Endothelial cell of umbilical vein (primary cell): ENCODE results near the gene ALKBH6.

ENCODE experiments used
- EZH2 ChIP-seq: IDR thresholded peaks from 2 replicates; pipeline ENCODE4 v1.6.1; 2012; ENCODE audit warnings: borderline replicate concordance, low read depth, mild to moderate bottlenecking, moderate library complexity, low read length, inconsistent platforms; ENCODE audit not compliant: severe bottlenecking
- POLR2A ChIP-seq: IDR thresholded peaks from 2 replicates; pipeline ENCODE4 v1.6.1; 2012; ENCODE audit warnings: low read depth, mild to moderate bottlenecking, control low read depth, low read length
- POLR2AphosphoS5 ChIP-seq: IDR thresholded peaks from 2 replicates; pipeline ENCODE4 v1.6.1; 2012; ENCODE audit warnings: low read depth, mild to moderate bottlenecking, control low read depth, low read length, moderate library complexity; ENCODE audit not compliant: insufficient read depth
- TF ChIP-seq, protein P1 (sequence below), 2 donors: IDR thresholded peaks; 1 replicate in 1 of 2; 2 replicates in 1 of 2; pipeline ENCODE4 v1.5.1; 2011; ENCODE audit warnings: low read length in 2 of 2, mild to moderate bottlenecking in 2 of 2, moderate library complexity in 2 of 2, control low read depth in 1 of 2, inconsistent platforms in 1 of 2, low read depth in 1 of 2; ENCODE audit not compliant: insufficient read depth in 1 of 2; ENCODE audit errors: extremely low read depth in 1 of 2
- TF ChIP-seq, protein P2 (sequence below): IDR thresholded peaks from 2 replicates; pipeline ENCODE4 v1.6.1; 2011; ENCODE audit not compliant: insufficient read depth, insufficient read length

- TF ChIP-seq POLR2AphosphoS5 (no peak), EZH2 (no peak), POLR2A (no peak)
- TF ChIP-seq, protein P1, sequence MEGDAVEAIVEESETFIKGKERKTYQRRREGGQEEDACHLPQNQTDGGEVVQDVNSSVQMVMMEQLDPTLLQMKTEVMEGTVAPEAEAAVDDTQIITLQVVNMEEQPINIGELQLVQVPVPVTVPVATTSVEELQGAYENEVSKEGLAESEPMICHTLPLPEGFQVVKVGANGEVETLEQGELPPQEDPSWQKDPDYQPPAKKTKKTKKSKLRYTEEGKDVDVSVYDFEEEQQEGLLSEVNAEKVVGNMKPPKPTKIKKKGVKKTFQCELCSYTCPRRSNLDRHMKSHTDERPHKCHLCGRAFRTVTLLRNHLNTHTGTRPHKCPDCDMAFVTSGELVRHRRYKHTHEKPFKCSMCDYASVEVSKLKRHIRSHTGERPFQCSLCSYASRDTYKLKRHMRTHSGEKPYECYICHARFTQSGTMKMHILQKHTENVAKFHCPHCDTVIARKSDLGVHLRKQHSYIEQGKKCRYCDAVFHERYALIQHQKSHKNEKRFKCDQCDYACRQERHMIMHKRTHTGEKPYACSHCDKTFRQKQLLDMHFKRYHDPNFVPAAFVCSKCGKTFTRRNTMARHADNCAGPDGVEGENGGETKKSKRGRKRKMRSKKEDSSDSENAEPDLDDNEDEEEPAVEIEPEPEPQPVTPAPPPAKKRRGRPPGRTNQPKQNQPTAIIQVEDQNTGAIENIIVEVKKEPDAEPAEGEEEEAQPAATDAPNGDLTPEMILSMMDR (IDR thresholded peaks at IDR 0.05; ENCODE audit: extremely low read depth in 1 of 2, insufficient read depth in 1 of 2, low read depth in 1 of 2, low read length in 2 of 2) = no peak
- TF ChIP-seq, protein P2, sequence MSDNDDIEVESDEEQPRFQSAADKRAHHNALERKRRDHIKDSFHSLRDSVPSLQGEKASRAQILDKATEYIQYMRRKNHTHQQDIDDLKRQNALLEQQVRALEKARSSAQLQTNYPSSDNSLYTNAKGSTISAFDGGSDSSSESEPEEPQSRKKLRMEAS = no peak
These were observed 26.5 kb downstream of the ALKBH6 start for GRCh38 chr19:35987571-35987896.
